SIG-M5 (cell line): ENCODE measurements around the gene SLC32A1.

Source experiments
- DNase-seq: peaks from one replicate; lab custom pipeline; 2025; lab: John Stamatoyannopoulos, UW

Gene SLC32A1

DNA sequence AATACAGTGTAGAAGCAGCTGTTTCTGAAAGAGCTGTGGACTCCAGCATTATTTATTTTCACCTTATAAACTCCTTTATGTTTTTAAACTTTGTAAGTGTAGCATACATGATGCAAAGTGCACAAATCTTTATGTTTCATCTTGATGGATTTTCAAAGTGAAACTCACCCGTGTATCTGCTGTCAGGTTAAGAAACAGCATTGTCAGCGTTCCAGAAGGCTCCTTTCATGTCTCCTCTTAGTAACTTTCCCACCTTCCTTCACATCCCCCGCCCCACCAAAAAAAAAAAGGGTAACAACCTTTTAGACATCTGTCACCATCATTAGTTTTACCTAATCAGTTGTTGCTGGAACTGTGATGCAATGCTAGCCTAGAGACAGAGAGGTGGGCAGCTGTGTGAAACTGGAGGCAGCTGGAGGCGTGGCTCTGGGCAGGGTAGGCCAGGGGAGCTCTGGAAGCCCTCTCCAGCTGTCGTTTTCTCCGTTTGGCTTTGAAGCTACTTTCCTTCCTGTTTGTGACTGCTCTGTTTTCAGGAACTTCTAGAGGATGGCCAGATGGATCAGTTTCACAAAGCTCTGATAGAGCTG, 31.1 kb downstream of the SLC32A1 start:
- no peak for DNase-seq

- DNase-seq = no peak
Measured at GRCh38 chr20:38757145-38757775, 33.0 kb downstream of the SLC32A1 start.

GRCh38 chr20:38759106-38759505, 34.8 kb downstream of the SLC32A1 start:
- DNase-seq = no peak

DNA sequence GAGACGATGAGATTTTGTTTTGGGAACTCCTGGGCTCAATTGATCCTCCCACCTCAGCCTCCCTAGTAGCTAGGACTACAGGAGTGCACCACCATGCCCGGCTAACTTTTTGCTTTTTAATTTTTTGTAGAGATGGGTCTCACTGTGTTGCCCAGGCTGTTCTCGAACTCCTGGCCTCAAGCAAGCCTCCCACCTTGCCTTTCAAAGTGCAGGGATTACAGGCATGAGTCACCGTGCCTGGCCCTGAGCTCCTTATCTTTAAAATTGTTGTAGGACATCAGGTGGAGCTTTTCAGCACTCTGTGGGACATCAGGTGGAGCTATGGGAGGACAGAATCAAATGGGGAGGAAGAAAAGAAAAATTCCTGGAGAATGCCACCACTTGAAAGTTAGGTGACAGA, 36.7 kb downstream of the SLC32A1 start:
- DNase-seq = no peak

- no peak for DNase-seq
Measured at GRCh38 chr20:38762174-38762573, 37.9 kb downstream of the SLC32A1 start.

- DNase-seq = no peak
Measured at GRCh38 chr20:38763616-38764015, 39.3 kb downstream of the SLC32A1 start.

DNA sequence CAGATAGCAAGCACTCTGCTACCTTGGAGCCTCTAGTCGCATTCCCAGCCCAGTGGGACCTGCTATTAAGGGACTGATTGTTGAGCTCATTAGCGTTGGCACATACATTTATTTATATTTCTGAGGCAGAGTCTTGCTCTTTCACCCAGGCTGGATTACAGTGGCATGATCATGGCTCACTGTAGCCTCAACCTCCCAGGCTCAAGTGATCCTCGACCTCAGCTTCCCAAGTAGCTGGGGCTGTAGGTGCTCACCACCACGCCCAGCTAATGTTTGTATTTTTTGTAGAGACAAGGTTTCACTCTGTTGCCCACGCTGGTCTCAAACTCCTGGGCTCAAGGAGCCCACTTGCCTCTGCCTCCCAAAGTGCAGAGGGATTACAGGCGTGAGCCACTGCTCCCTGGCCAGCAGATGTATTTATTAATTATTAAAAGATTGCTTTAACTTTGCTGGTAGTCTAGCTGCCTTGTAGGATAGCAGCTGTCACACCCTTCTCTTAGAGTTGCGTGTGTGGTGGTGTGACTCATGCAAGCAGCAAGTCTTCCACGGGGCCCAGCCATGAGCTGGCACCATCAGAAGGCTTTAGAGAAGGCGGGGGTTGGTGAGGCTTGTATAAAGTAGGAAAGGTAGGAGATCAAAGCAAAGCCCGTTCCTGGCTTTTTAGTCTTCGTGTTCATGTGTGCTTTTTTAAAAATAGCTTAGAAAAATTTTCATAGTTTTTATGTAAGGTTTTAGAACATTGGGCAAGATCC, 40.5 kb downstream of the SLC32A1 start:
- DNase-seq = no peak

- no peak for DNase-seq
Measured at GRCh38 chr20:38766071-38766470, 41.8 kb downstream of the SLC32A1 start.

DNA sequence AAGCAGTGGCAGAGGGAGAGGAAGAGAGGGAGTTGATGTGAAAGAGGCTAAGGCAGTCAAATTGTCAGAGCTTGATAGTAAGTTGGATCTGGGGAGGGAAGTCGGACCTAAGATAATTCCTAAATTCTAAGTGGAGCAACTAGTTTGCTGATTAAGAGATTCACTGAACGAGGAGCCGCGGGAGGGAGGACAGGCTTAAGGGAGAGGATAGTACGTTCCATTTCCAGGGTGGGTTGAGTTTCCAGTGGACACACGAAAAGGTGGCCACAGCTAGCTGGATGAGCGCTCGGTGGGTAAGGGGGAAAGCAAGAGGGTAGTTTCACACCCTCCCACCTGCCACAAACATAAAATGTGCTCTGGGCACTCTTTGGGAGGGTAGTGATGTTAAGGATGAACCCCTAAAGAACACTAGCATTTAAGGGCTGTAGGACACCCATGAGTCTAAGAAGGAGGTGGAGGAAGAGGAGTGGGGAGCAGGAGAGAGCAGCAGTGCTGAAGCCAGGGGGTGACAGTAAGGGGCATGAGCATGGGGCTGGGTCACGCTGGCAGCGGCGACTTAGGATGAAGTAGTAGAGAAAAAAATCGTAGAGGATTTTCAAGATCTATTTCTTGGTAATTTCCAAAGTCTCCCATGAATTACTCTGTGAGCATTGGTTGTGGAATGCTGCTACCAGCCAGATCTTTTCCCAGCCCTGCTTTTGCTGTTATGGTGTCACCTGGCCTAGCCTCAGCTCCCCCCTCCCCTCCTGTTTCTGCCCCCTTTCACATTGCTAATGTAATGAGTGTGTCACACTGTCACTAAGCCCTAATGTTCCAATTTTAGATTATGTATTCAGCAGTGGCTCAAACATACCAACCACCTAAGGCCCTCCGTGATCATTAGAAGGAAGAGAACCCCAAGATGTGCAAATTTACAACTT, 45.4 kb downstream of the SLC32A1 start:
- no peak for DNase-seq

DNA sequence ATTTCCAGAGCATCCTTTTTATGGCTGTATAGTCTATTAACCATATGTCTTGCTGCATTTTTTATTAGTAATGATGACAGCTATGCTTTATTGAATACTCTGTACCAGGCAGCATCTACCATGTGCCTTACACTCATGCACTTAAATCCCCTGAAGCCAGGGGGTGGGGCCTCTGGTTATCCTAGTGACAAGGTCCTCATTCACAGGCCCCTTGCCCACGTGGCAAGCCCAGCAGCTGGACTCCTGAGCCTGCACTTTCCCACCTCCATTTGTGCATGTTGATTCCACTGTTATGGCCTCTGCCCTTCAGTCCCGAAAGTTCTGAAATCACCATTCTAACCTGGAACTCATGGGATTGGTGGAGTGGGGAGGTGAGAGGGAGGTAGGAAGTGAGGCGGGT, 46.3 kb downstream of the SLC32A1 start:
- no peak for DNase-seq

DNA sequence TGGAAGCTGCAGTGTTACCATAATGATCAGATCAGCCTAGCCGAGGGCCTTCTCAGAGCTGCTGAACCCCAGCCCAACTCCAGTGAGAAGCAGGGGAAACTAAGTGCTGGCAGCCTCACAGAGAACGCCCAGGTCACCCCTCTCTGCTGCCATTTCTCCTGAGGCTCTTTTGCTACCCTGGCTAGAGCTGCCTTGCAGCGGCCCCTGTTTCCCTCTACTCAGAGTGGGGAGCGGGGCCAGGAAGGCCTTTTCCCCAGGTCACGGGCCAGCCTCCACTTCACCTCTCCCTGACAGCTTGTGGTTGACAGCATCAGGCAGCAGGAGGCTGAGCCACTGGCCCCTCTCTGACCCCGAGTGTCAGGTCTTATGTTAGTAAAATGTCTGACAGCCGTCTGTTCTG, 46.7 kb downstream of the SLC32A1 start:
- DNase-seq = no peak

- no peak for DNase-seq
Measured at GRCh38 chr20:38771621-38772020, 47.3 kb downstream of the SLC32A1 start.

DNA sequence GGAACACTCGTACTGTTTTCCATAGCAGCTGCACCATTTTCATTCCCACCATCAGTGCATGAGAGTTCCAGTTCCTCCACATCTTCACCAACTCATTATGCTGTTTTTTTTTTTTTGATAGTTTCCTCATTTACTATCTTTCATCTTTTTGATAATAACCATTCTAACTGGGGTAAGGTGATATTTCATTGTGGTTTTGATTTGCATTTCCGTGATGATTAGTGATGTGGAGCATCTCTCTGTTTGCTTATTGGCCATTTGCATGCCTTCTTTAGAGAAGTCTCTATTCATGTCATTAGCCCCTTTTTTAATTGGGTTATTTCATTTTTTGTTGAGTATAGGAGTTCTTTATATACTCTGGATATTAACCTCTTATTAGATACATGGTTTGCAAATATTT, 49.9 kb downstream of the SLC32A1 start:
- no peak for DNase-seq

- no peak for DNase-seq
Measured at GRCh38 chr20:38776363-38776762, 52.1 kb downstream of the SLC32A1 start.
